SK-N-SH treated with all-trans-retinoic acid at 6 μM for 48 hours (cell line): Measurements from ENCODE around the gene METAP2.

Experiments
- ARNTL ChIP-seq: fragments of 450-650 bp; formaldehyde crosslinking; IDR thresholded peaks from 2 replicates; pipeline ENCODE4 v1.5.0; 2020; ENCODE audit warnings: low read depth, mild to moderate bottlenecking, moderate library complexity, borderline replicate concordance
- BACH2 ChIP-seq: fragments of 250-450 bp; sonication (Bioruptor Pico); IDR thresholded peaks from 2 replicates; pipeline ENCODE4 v1.9.0; 2021; ENCODE audit warnings: mild to moderate bottlenecking, borderline replicate concordance
- CREB5 ChIP-seq: fragments of 250-450 bp; sonication (Bioruptor Pico); IDR thresholded peaks from 2 replicates; pipeline ENCODE4 v1.5.1; 2020; ENCODE audit warnings: low read depth, mild to moderate bottlenecking, moderate library complexity
- CSRNP3 ChIP-seq: fragments of 250-450 bp; sonication (Bioruptor Pico); IDR thresholded peaks from 2 replicates; pipeline ENCODE4 v1.5.1; 2021; ENCODE audit warnings: mild to moderate bottlenecking, moderate library complexity
- ESRRG ChIP-seq: fragments of 250-450 bp; sonication (Bioruptor Pico); IDR thresholded peaks from 2 replicates; pipeline ENCODE4 v1.6.1; 2021; ENCODE audit warnings: mild to moderate bottlenecking
- PATZ1 ChIP-seq: fragments of 250-450 bp; sonication (Bioruptor Pico); IDR thresholded peaks from 2 replicates; pipeline ENCODE4 v1.8.0; 2020; ENCODE audit warnings: mild to moderate bottlenecking, moderate library complexity, borderline replicate concordance
- POU6F1 ChIP-seq: fragments of 250-450 bp; sonication (Bioruptor Pico); IDR thresholded peaks from 2 replicates; pipeline ENCODE4 v1.8.0; 2021; ENCODE audit warnings: low read depth, mild to moderate bottlenecking, moderate library complexity, borderline replicate concordance
- PPARA ChIP-seq: fragments of 250-450 bp; sonication (Bioruptor Pico); IDR thresholded peaks from 2 replicates; pipeline ENCODE4 v1.5.0; 2020; ENCODE audit warnings: mild to moderate bottlenecking, borderline replicate concordance
- RARB ChIP-seq: fragments of 250-450 bp; sonication (Bioruptor Pico); IDR thresholded peaks from 2 replicates; pipeline ENCODE4 v1.8.0; 2021; ENCODE audit warnings: mild to moderate bottlenecking, moderate library complexity
- TOX ChIP-seq: fragments of 250-450 bp; sonication (Bioruptor Pico); IDR thresholded peaks from 2 replicates; pipeline ENCODE4 v1.8.0; 2021; ENCODE audit warnings: mild to moderate bottlenecking, moderate library complexity, borderline replicate concordance
- ZC3H10 ChIP-seq: fragments of 250-450 bp; sonication (Bioruptor Pico); IDR thresholded peaks from 2 replicates; pipeline ENCODE4 v1.5.1; 2021; ENCODE audit warnings: mild to moderate bottlenecking, moderate library complexity
- ZFP3 ChIP-seq: fragments of 250-450 bp; sonication (Bioruptor Pico); IDR thresholded peaks from 2 replicates; pipeline ENCODE4 v1.5.0; 2020; ENCODE audit warnings: mild to moderate bottlenecking, moderate library complexity
- ZFP30 ChIP-seq: fragments of 450-650 bp; formaldehyde crosslinking; IDR thresholded peaks from 2 replicates; pipeline ENCODE4 v1.5.0; 2022; ENCODE audit warnings: mild to moderate bottlenecking, moderate library complexity
- ZNF70 ChIP-seq: fragments of 450-650 bp; formaldehyde crosslinking; IDR thresholded peaks from 2 replicates; pipeline ENCODE4 v1.5.0; 2020; ENCODE audit warnings: mild to moderate bottlenecking, moderate library complexity

- TF ChIP-seq POU6F1 (CRISPR knock-in tag) (no peak), ZNF70 (no peak), BACH2 (CRISPR knock-in tag) (no peak), ZC3H10 (CRISPR knock-in tag) (no peak), CREB5 (no peak), ZFP3 (CRISPR knock-in tag) (no peak), RARB (CRISPR knock-in tag) (no peak), ESRRG (CRISPR knock-in tag) (no peak), ARNTL (CRISPR knock-in tag) (no peak), CSRNP3 (CRISPR knock-in tag) (no peak), PPARA (CRISPR knock-in tag) (no peak), ZFP30 (CRISPR knock-in tag) (no peak), PATZ1 (no peak), TOX (CRISPR knock-in tag) (no peak)
Measured at GRCh38 chr12:95548539-95549391, 74.8 kb downstream of the METAP2 start.
